Measurements from ENCODE around the gene SRSF3.
"Not testable (repeated sequence)": the region's sequence is repeated elsewhere in the genome, so short reads cannot be mapped to it uniquely, and the experiment has no call there.

Gene SRSF3

DNA sequence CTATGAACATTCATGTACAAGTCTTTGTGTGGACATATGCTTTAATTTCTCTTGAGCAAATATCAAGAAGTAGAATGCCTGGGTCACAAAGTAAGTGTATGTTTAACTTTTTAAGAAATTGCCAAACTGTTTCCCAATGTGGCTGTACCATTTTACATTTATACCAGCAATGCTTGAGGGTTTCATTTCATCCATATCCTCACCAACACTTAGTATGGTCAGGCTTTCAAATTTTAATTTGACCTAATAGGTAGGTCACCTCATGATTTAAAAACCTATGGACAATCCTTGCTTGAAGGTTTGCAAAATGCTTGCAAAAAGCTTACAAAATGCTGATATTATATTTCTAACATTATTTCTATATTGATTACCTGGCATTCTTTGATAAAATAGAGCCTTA lies 19.5 kb upstream of the SRSF3 start:
- no peak for DNase-seq (ENCODE audit: low read depth in 3 of 3)

DNA sequence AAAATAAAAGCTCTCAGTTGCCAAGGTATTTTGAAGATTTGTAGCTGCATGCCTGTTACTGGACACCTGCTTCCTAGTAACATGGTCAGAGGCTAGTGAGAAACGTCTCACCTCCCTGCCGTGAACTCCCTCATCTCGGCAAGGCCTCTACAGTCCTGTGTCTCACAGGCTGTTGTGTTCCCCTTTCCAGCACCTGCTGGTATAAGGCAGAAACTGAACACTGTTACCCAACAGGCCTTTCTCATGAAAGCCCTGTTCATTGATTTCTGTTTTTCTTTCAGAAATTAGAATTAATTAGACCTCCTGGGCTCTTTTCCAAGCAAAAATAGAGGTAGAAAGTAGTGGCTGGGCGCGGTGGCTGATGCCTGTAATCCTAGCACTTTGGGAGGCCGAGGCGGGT lies 17.6 kb upstream of the SRSF3 start:
- no peak for DNase-seq (ENCODE audit: low read depth in 3 of 3)

GRCh38 chr6:36577301-36577700 lies 16.9 kb upstream of the SRSF3 start:
- no peak for DNase-seq (ENCODE audit: low read depth in 3 of 3)

- no peak for DNase-seq (ENCODE audit: low read depth in 3 of 3)
Observed at GRCh38 chr6:36578030-36578429, 16.1 kb upstream of the SRSF3 start.

- no peak for DNase-seq (ENCODE audit: low read depth in 3 of 3)
Observed at GRCh38 chr6:36578431-36578830, 15.7 kb upstream of the SRSF3 start.

- no peak for DNase-seq (ENCODE audit: low read depth in 3 of 3)
Observed at GRCh38 chr6:36580184-36580526, 14.0 kb upstream of the SRSF3 start.

DNA sequence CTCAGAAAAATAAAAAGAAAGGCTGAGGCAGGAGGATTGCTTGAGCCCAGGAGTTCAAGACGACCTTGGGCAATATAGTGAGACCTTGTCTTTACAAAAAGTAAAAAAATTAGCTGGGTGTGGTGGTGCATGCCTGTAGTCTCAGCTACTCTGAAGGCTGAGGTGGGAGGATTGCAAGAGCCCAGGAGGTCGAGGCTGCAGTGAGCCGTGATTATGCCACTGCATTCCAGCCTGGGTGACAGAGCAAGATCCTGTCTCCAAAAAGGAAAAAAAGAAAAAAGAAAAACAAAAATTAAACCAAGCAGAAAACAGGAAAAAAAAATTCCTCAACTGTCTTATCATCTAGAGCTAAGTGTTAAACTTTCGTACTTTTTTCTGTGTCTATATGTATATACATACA lies 12.4 kb upstream of the SRSF3 start:
- DNase-seq (ENCODE audit: low read depth in 3 of 3), result no peak

DNA sequence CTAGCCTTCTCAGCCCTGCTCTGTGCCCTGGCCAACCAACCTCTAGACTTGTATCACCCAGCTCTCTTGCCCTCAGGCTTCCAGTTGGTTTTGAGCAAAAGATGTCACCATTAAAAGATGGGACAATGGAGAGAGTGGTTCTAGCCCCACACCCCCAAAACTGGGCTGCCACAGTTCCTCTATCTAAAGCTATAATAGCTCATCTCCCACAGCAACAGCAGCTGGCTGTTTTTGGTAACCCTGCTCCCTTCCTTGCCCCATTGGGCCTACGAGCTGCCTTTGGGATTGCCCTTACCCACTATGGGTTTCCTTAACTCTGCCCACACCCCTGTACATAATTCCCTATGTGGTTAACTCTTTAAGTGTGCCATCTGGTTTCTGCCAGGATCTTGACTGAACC lies 7.6 kb upstream of the SRSF3 start:
- DNase-seq (ENCODE audit: low read depth in 3 of 3), result no peak

DNA sequence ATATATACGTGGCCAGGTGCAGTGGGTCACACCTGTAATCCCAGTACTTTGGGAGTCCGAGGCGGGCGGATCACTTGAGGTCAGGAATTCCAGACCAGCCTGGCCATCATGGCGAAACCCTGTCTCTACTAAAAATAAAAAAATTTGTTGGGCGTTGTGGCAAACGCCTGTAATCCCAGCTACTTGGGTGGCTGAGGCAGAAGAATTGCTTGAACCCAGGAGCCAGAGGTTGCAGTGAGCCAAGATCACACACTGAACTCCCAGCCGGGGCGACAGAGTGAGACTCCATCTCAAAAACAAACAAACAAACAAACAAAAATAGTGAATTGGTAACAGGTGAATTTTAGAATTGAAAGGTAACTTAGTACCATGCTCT lies 5.1 kb upstream of the SRSF3 start:
- DNase-seq (ENCODE audit: low read depth in 3 of 3), result not testable (repeated sequence)

GRCh38 chr6:36590237-36590636 lies 3.9 kb upstream of the SRSF3 start:
- no peak for DNase-seq (ENCODE audit: low read depth in 3 of 3)

GRCh38 chr6:36592221-36592655 lies 1.9 kb upstream of the SRSF3 start:
- no peak for DNase-seq (ENCODE audit: low read depth in 3 of 3)

GRCh38 chr6:36593569-36594028 lies 563 bp upstream of the SRSF3 start:
- peak in 1 of 3 experiments; percentile 38 for DNase-seq (ENCODE audit: low read depth in 3 of 3)

DNA sequence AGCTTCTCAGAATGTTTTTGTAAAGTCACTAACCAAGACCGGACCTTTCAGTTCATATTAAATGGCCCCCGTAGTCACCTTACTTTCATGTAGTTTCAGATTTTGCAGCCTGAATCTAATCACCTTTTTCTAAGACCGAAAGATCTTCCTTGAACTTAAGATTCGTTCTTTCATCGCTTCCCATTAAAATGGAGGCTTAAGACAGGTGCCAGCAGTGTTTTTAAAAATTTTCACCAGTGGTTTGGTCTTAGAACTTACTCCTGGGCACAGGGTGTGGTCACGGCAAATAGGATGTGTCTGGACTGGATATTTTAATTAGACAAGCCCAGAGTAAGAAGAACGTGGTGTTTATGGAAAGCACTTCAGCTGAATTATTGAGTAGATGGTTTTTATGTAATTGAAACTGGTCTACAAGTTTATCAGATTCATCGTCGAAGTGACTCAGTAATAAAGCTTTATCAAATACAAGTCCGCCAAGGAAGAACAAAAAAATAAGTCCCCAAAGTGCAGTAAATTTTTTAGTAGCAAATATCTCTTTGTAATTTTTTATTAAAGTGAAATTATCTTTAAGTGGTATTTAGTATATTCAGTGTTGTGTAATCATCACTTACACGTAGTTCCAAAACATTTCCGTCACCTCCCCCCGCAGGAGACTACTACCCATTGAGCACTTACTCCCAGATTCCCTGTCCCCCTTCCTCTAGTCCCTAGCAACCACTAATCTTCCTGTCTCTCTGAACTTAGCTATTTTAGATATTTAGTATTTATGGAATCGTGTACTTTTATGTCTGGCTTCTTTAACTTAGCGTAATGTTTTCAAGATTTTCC lies 868 bp downstream of the SRSF3 start:
- DNase-seq (ENCODE audit: low read depth in 3 of 3), result no peak

DNA sequence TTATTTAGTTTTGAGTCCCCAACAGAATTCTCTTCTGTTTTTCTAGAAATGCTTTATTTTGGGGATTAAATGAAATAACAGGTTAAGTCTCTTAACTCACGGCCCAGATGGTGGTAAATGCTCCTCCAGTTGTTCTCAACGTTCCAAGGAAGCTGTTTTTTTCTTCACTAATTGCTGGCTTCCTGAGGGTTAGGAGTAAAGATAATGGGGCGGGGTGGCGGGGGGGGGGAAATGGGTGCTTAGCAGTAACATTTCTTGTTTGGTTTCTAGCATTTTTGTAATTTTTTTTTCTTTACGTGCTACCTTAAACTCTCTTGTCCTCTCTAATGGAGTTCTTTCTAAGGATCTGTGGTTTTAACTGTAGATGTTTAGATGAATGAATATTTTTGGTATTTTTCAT lies 2.2 kb downstream of the SRSF3 start:
- no peak for DNase-seq (ENCODE audit: low read depth in 3 of 3)

GRCh38 chr6:36597775-36598174 lies 3.6 kb downstream of the SRSF3 start:
- DNase-seq (ENCODE audit: low read depth in 3 of 3), result no peak

GRCh38 chr6:36598326-36598725 lies 4.2 kb downstream of the SRSF3 start:
- DNase-seq (ENCODE audit: low read depth in 3 of 3), result no peak

GRCh38 chr6:36598739-36599318 lies 4.7 kb downstream of the SRSF3 start:
- DNase-seq (ENCODE audit: low read depth in 3 of 3), result no peak

GRCh38 chr6:36599791-36600209 lies 5.6 kb downstream of the SRSF3 start:
- DNase-seq (ENCODE audit: low read depth in 3 of 3), result peak; percentile 24 to 66 (median 50)

GRCh38 chr6:36600564-36601146 lies 6.5 kb downstream of the SRSF3 start:
- DNase-seq (ENCODE audit: low read depth in 3 of 3), result no peak

DNA sequence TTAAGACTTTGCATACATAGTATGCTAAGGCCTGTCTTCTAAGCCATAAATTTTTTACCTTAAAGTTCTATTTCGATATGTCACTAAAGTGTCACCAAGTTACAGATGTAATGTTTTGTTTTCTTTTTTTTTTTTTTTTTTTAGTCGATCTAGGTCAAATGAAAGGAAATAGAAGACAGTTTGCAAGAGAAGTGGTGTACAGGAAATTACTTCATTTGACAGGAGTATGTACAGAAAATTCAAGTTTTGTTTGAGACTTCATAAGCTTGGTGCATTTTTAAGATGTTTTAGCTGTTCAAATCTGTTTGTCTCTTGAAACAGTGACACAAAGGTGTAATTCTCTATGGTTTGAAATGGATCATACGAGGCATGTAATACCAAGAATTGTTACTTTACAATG lies 7.7 kb downstream of the SRSF3 start:
- not testable (repeated sequence) for DNase-seq (ENCODE audit: low read depth in 3 of 3)

- DNase-seq (ENCODE audit: low read depth in 3 of 3), result no peak
Observed at GRCh38 chr6:36603222-36604089, 9.3 kb downstream of the SRSF3 start.

All from stimulated activated CD4-positive, alpha-beta T cell treated with anti-CD3 and anti-CD28 coated beads, TNF-alpha, amount 100 ng/mL, for 24 hours (primary cell).